HL-60 (cell line): ENCODE data around the gene SLIT2.

Experiments used
- GABPA ChIP-seq: IDR thresholded peaks from 2 replicates; pipeline ENCODE4 v1.6.1; 2012; ENCODE audit warnings: low read depth
- POLR2AphosphoS5 ChIP-seq: IDR thresholded peaks from 2 replicates; pipeline ENCODE4 v1.6.1; 2012; ENCODE audit warnings: low read depth
- TF ChIP-seq, protein P1 (sequence below): IDR thresholded peaks from one replicate; pipeline ENCODE4 v1.5.1; 2011; ENCODE audit warnings: low read length, control low read depth, inconsistent platforms; ENCODE audit not compliant: insufficient read depth

DNA sequence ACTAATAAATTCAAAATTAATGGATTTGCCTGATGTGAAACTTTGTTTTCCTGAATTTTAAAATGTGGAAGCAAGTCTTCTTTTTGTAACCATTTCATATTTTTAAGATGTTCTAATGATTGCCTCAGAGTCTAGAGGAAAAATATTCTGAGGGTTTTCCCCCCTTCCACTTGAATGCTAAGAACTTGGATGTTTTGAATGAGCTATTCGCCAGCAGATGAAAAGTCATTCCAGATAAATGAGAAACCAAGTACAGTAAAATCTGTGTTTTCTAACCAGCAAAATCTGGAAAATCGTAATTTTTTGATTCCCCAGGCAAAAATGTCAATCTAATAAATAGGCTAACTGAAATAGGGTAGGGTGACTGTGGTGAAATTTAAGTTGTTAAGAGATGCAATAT, 45.6 kb downstream of the SLIT2 start:
- TF ChIP-seq, protein P1, sequence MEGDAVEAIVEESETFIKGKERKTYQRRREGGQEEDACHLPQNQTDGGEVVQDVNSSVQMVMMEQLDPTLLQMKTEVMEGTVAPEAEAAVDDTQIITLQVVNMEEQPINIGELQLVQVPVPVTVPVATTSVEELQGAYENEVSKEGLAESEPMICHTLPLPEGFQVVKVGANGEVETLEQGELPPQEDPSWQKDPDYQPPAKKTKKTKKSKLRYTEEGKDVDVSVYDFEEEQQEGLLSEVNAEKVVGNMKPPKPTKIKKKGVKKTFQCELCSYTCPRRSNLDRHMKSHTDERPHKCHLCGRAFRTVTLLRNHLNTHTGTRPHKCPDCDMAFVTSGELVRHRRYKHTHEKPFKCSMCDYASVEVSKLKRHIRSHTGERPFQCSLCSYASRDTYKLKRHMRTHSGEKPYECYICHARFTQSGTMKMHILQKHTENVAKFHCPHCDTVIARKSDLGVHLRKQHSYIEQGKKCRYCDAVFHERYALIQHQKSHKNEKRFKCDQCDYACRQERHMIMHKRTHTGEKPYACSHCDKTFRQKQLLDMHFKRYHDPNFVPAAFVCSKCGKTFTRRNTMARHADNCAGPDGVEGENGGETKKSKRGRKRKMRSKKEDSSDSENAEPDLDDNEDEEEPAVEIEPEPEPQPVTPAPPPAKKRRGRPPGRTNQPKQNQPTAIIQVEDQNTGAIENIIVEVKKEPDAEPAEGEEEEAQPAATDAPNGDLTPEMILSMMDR, result no peak
- TF ChIP-seq POLR2AphosphoS5 (no peak), GABPA (no peak)
